IPS-18c (cell line): ENCODE data around the gene TRAIP.

Experiments used
- H3K4me3 ChIP-seq: 2 replicates; pipeline ENCODE4 v1.7.0; 2013; ENCODE audit warnings: low read depth, mild to moderate bottlenecking, low read length, moderate library complexity; ENCODE audit not compliant: insufficient read depth
- H3K9me3 ChIP-seq: one replicate; pipeline ENCODE4 v1.6.1; 2013; ENCODE audit warnings: mild to moderate bottlenecking, low read length, moderate library complexity; ENCODE audit not compliant: control insufficient read depth, insufficient read depth

TRAIP gene

GRCh38 chr3:49804141-49805041 lies 52.0 kb downstream of the TRAIP start:
- no peaks in the 10 kb centered on the region for H3K9me3 ChIP-seq
- peak overlapping the region; percentile 82; the same call in 1 of the 2 replicates for H3K4me3 ChIP-seq

- H3K9me3 ChIP-seq = no peaks in the 10 kb centered on the region
- H3K4me3 ChIP-seq = peak overlapping the region; percentile 82
Observed at GRCh38 chr3:49803465-49804140, 52.8 kb downstream of the TRAIP start.

- peak within 1 kb of the TSS; percentile 82 for H3K4me3 ChIP-seq
- no peaks in the 10 kb centered on the region for H3K9me3 ChIP-seq
Observed at GRCh38 chr3:49802719-49803464, 53.5 kb downstream of the TRAIP start, which contains the start of gene INKA1. Gene INKA1, plus strand, starts transcription at chr3:49803261. Its CDS starts 132 bp downstream, at chr3:49803393.

GRCh38 chr3:49801160-49801559 lies 55.2 kb downstream of the TRAIP start:
- Histone ChIP-seq H3K4me3 (no peak overlapping the region), H3K9me3 (no peaks in the 10 kb centered on the region)

- H3K4me3 ChIP-seq = no peak within 1 kb of the TSS
Observed at GRCh38 chr3:49799761-49800160, 56.6 kb downstream of the TRAIP start, which contains the start of gene CDHR4. Gene CDHR4, minus strand, starts transcription at chr3:49799873. Its CDS starts 61 bp downstream, at chr3:49799812.

GRCh38 chr3:49799105-49799504 lies 57.3 kb downstream of the TRAIP start:
- H3K9me3 ChIP-seq = no peaks in the 10 kb centered on the region
- no peak overlapping the region for H3K4me3 ChIP-seq

More at GRCh38 chr3:49799761-49800160, 56.6 kb downstream of the TRAIP start, which contains the start of gene CDHR4:
- H3K9me3 ChIP-seq = no peaks in the 10 kb centered on the region

GRCh38 chr3:49794926-49795905 lies 61.1 kb downstream of the TRAIP start:
- Histone ChIP-seq H3K9me3 (no peaks in the 10 kb centered on the region), H3K4me3 (no peak overlapping the region)

GRCh38 chr3:49794431-49794830 lies 61.9 kb downstream of the TRAIP start:
- Histone ChIP-seq H3K4me3 (no peak overlapping the region), H3K9me3 (no peaks in the 10 kb centered on the region)

- H3K9me3 ChIP-seq = no peaks in the 10 kb centered on the region
- no peak overlapping the region for H3K4me3 ChIP-seq
Observed at GRCh38 chr3:49793486-49794085, 62.8 kb downstream of the TRAIP start.

- Histone ChIP-seq H3K9me3 (no peaks in the 10 kb centered on the region), H3K4me3 (no peak overlapping the region)
Observed at GRCh38 chr3:49792371-49793150, 63.8 kb downstream of the TRAIP start.

- no peaks in the 10 kb centered on the region for H3K9me3 ChIP-seq
- no peak overlapping the region for H3K4me3 ChIP-seq
Observed at GRCh38 chr3:49791571-49791970, 64.8 kb downstream of the TRAIP start.

GRCh38 chr3:49790626-49791411 lies 65.5 kb downstream of the TRAIP start:
- Histone ChIP-seq H3K9me3 (no peaks in the 10 kb centered on the region), H3K4me3 (no peak overlapping the region)

GRCh38 chr3:49788056-49788455 lies 68.3 kb downstream of the TRAIP start:
- H3K4me3 ChIP-seq = no peak overlapping the region

GRCh38 chr3:49787536-49787935 lies 68.8 kb downstream of the TRAIP start:
- H3K4me3 ChIP-seq = no peak overlapping the region
- no peaks in the 10 kb centered on the region for H3K9me3 ChIP-seq

More at GRCh38 chr3:49788056-49788455, 68.3 kb downstream of the TRAIP start:
- H3K9me3 ChIP-seq = no peaks in the 10 kb centered on the region

- no peaks in the 10 kb centered on the region for H3K9me3 ChIP-seq
- H3K4me3 ChIP-seq = peak overlapping the region; percentile 44; the same call in 1 of the 2 replicates
Observed at GRCh38 chr3:49787182-49787464, 69.2 kb downstream of the TRAIP start.
